Measurements from ENCODE around the gene PLD6. TPM values are rescaled to one million over a fixed set of nuclear protein-coding genes. Genes with fewer than 3 reads are reported as not detected.

The PLD6 gene
- total RNA-seq, 1 experiment from 2014 or later, result 1.2 TPM

GRCh38 chr17:17188586-17188985 is 17.5 kb downstream of the PLD6 start:
- H3K36me3 Mint-ChIP-seq, result peaks cover 9% of the 10 kb centered on the region
- no peaks in the 10 kb centered on the region for H3K27me3 Mint-ChIP-seq (ENCODE audit: low read depth)
- DNase-seq (ENCODE audit: low spot score), result no peak
- no peak overlapping the region for H3K4me3 Mint-ChIP-seq
- H3K27ac Mint-ChIP-seq, result no peak overlapping the region
- TF ChIP-seq JAZF1 (CRISPR knock-in tag; IDR thresholded peaks at IDR 0.05) (no peak), FOXP1 (CRISPR knock-in tag; IDR thresholded peaks at IDR 0.05; ENCODE audit: borderline replicate concordance) (no peak), MLX (CRISPR knock-in tag; IDR thresholded peaks at IDR 0.05) (no peak), PRDM15 (CRISPR knock-in tag; IDR thresholded peaks at IDR 0.05) (no peak), SMAD4 (CRISPR knock-in tag; IDR thresholded peaks at IDR 0.05) (no peak), E2F4 (CRISPR knock-in tag; IDR thresholded peaks at IDR 0.05; ENCODE audit: borderline replicate concordance, low read depth) (no peak), RORB (CRISPR knock-in tag; IDR thresholded peaks at IDR 0.05) (no peak), PRRX2 (CRISPR knock-in tag; IDR thresholded peaks at IDR 0.05) (no peak), FOXJ3 (CRISPR knock-in tag; IDR thresholded peaks at IDR 0.05; ENCODE audit: borderline replicate concordance) (no peak), TP53 (CRISPR knock-in tag; IDR thresholded peaks at IDR 0.05) (no peak), E2F1 (CRISPR knock-in tag; IDR thresholded peaks at IDR 0.05) (no peak), MAX (CRISPR knock-in tag; IDR thresholded peaks at IDR 0.05) (no peak), NR1H2 (CRISPR knock-in tag; IDR thresholded peaks at IDR 0.05) (no peak), CREB1 (CRISPR knock-in tag; IDR thresholded peaks at IDR 0.05) (no peak), TEAD4 (CRISPR knock-in tag; IDR thresholded peaks at IDR 0.05) (no peak), NR2C2 (CRISPR knock-in tag; IDR thresholded peaks at IDR 0.05) (no peak), CTCF (IDR thresholded peaks at IDR 0.05) (no peak)
- TF ChIP-seq, protein P1, sequence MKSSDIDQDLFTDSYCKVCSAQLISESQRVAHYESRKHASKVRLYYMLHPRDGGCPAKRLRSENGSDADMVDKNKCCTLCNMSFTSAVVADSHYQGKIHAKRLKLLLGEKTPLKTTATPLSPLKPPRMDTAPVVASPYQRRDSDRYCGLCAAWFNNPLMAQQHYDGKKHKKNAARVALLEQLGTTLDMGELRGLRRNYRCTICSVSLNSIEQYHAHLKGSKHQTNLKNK (CRISPR knock-in tag; IDR thresholded peaks at IDR 0.05), result no peak
- TF ChIP-seq, protein P2, sequence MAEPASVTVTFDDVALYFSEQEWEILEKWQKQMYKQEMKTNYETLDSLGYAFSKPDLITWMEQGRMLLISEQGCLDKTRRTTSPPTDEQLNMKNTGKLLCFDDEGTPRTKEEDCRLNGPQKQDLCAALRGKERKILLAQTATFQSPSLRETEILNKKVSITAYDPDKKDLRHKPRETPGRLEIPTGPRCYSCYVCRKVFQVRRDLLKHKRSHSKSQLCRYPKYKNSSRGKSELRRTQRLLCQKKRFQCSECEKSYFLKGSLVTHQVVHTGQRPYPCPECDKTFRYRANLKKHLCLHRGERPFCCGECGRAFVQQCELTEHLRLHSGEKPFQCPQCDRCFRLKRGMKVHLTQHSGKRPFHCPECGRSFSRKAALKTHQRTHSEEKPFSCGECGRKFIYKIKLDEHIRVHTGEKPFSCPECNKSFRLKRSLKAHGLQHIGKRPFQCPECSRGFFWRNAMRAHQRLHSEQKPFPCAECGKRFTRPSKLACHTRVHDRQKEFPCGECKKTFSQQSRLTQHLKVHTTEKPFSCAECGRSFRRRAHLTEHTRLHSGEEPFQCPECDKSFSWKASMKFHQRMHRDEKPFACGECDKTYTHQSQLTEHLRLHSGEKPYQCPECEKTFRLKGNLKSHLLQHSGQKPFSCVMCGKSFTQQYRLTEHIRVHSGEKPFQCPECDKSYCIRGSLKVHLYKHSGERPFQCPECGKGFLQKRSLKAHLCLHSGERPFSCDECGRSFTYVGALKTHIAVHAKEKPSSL (CRISPR knock-in tag; conservative IDR thresholded peaks at IDR 0.05), result no peak
- ChIA-PET CTCF (interaction anchor here (0.8 to 1.0 kb wide), 2 partner anchors 42 to 81 kb away, joined by 3 to 4 read pairs; no protein-coding TSS in a partner anchor), POLR2A (interaction anchor here (0.7 kb wide), 1 partner anchor 25 kb away, joined by 4 read pairs; no protein-coding TSS in a partner anchor)
- no peaks in the 10 kb centered on the region for H3K9me3 Mint-ChIP-seq
- no peak for ATAC-seq
- peaks cover 18% of the 10 kb centered on the region for H3K4me1 Mint-ChIP-seq

Measured in WTC11 (cell line).